ENCODE data around the gene NOS1.

- TF ChIP-seq POLR2A (IDR thresholded peaks at IDR 0.05) = no peak
- TF ChIP-seq CTCF (IDR thresholded peaks at IDR 0.05 in 8 of 11, conservative IDR thresholded peaks at IDR 0.05 in 3 of 11) = no peak
Observed at GRCh38 chr12:117162633-117163032, 198.8 kb downstream of the NOS1 start.
